DND-41 (cell line): ENCODE data around the gene TENT5C.
A peak's percentile ranks its signal among the peaks of the same experiment; 100 is the strongest.

Experiments used
- ATAC-seq: fragments of 200-7000 bp; cut with Tn5 transposase; 3 replicates; pipeline ENCODE4 v1.9.1; 2021; ENCODE audit warnings: low read depth; ENCODE audit not compliant: insufficient read depth
- DNase-seq: peaks from one replicate; pipeline ENCODE4 v3.0.0-alpha.2; 2020
- H2AFZ ChIP-seq: 2 replicates; pipeline ENCODE4 v1.6.0; 2012; ENCODE audit warnings: low read depth, low read length
- H3K27ac ChIP-seq: 2 replicates; pipeline ENCODE4 v1.5.1; 2012; ENCODE audit warnings: low read length, inconsistent platforms
- H3K27me3 ChIP-seq: fragments of 200-600 bp; sonication (generic); 2 replicates; pipeline ENCODE4 v1.6.0; 2012; ENCODE audit warnings: low read length, mild to moderate bottlenecking, inconsistent platforms; ENCODE audit not compliant: insufficient read depth, poor library complexity
- H3K36me3 ChIP-seq: 2 replicates; pipeline ENCODE4 v1.5.1; 2012; ENCODE audit warnings: low read length, inconsistent platforms; ENCODE audit not compliant: insufficient read depth
- H3K4me1 ChIP-seq: 2 replicates; pipeline ENCODE4 v1.5.1; 2012; ENCODE audit warnings: mild to moderate bottlenecking, low read length; ENCODE audit not compliant: insufficient read depth
- H3K4me2 ChIP-seq: 2 replicates; pipeline ENCODE4 v1.6.0; 2012; ENCODE audit warnings: mild to moderate bottlenecking, moderate library complexity, low read length, inconsistent platforms; ENCODE audit not compliant: insufficient read depth
- H3K4me3 ChIP-seq, 2 experiments: fragments of 200-600 bp in 1 of 2; shearing (Covaris generic) in 1 of 2; 2 replicates each; pipeline ENCODE4 v1.5.1; 2012 to 2016; ENCODE audit warnings: inconsistent platforms in 2 of 2, low read length in 2 of 2, mild to moderate bottlenecking in 2 of 2, low read depth in 1 of 2, moderate library complexity in 1 of 2
- H3K79me2 ChIP-seq: 2 replicates; pipeline ENCODE4 v1.6.0; 2012; ENCODE audit warnings: low read length, inconsistent platforms; ENCODE audit not compliant: insufficient read depth
- H3K9ac ChIP-seq: 2 replicates; pipeline ENCODE4 v1.6.0; 2012; ENCODE audit warnings: low read depth, mild to moderate bottlenecking, inconsistent platforms, low read length, moderate library complexity
- H3K9me3 ChIP-seq: 2 replicates; pipeline ENCODE4 v1.5.1; 2012; ENCODE audit warnings: low read length, moderate library complexity, mild to moderate bottlenecking, inconsistent platforms; ENCODE audit not compliant: insufficient read depth, severe bottlenecking
- H4K20me1 ChIP-seq: 2 replicates; pipeline ENCODE4 v1.6.0; 2012; ENCODE audit warnings: low read length; ENCODE audit not compliant: insufficient read depth
- EZH2 ChIP-seq: IDR thresholded peaks from 3 replicates; pipeline ENCODE4 v1.6.1; 2012; ENCODE audit warnings: borderline replicate concordance, low read depth, mild to moderate bottlenecking, moderate library complexity, low read length, inconsistent platforms; ENCODE audit not compliant: severe bottlenecking
- TF ChIP-seq, protein P1 (sequence below): IDR thresholded peaks from 2 replicates; pipeline ENCODE4 v1.5.1; 2012; ENCODE audit warnings: borderline replicate concordance, low read length, moderate library complexity, mild to moderate bottlenecking; ENCODE audit not compliant: poor library complexity, severe bottlenecking; ENCODE audit errors: extremely low read depth

The TENT5C gene

GRCh38 chr1:117620440-117620839, 14.6 kb downstream of the TENT5C start:
- ATAC-seq (no peak), DNase-seq (no peak)
- H4K20me1 ChIP-seq = peaks cover 76% of the 10 kb centered on the region
- no peak for TF ChIP-seq EZH2
- TF ChIP-seq, protein P1, sequence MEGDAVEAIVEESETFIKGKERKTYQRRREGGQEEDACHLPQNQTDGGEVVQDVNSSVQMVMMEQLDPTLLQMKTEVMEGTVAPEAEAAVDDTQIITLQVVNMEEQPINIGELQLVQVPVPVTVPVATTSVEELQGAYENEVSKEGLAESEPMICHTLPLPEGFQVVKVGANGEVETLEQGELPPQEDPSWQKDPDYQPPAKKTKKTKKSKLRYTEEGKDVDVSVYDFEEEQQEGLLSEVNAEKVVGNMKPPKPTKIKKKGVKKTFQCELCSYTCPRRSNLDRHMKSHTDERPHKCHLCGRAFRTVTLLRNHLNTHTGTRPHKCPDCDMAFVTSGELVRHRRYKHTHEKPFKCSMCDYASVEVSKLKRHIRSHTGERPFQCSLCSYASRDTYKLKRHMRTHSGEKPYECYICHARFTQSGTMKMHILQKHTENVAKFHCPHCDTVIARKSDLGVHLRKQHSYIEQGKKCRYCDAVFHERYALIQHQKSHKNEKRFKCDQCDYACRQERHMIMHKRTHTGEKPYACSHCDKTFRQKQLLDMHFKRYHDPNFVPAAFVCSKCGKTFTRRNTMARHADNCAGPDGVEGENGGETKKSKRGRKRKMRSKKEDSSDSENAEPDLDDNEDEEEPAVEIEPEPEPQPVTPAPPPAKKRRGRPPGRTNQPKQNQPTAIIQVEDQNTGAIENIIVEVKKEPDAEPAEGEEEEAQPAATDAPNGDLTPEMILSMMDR = no peak
- no peaks in the 10 kb centered on the region for H3K9me3 ChIP-seq
- H2AFZ ChIP-seq = no peak overlapping the region
- H3K79me2 ChIP-seq = peaks cover 98% of the 10 kb centered on the region
- peaks cover 49% of the 10 kb centered on the region for H3K4me1 ChIP-seq
- H3K27ac ChIP-seq = no peak overlapping the region
- peaks cover 68% of the 10 kb centered on the region for H3K36me3 ChIP-seq
- no peak overlapping the region for H3K9ac ChIP-seq
- H3K27me3 ChIP-seq = no peaks in the 10 kb centered on the region
- H3K4me2 ChIP-seq = no peak overlapping the region
- no peak overlapping the region for H3K4me3 ChIP-seq

- Histone ChIP-seq H3K9me3 (no peaks in the 10 kb centered on the region), H3K9ac (no peak overlapping the region), H3K79me2 (peaks cover 100% of the 10 kb centered on the region), H3K27ac (peak overlapping the region; percentile 30; the same call in 1 of the 2 replicates), H3K36me3 (peaks cover 71% of the 10 kb centered on the region), H3K27me3 (no peaks in the 10 kb centered on the region), H3K4me2 (no peak overlapping the region), H4K20me1 (peaks cover 80% of the 10 kb centered on the region), H2AFZ (no peak overlapping the region), H3K4me1 (peaks cover 40% of the 10 kb centered on the region), H3K4me3 (no peak overlapping the region)
- no peak for ATAC-seq
- no peak for DNase-seq
- no peak for TF ChIP-seq EZH2
- TF ChIP-seq, protein P1 = no peak
Measured at GRCh38 chr1:117621316-117621715, 15.5 kb downstream of the TENT5C start.

DNA sequence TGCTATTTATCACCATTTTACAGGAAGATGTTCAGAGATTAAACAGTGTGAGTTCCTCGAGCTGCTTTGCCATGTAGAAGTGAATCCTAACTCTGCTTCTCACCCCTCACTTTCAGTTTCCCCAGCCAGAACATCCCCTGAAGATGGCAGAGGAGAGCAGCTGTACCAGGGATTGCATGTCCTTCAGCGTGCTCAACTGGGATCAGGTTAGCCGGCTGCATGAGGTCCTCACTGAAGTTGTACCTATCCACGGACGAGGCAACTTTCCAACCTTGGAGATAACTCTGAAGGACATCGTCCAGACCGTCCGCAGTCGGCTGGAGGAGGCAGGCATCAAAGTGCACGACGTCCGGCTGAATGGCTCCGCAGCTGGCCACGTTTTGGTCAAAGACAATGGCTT, 16.9 kb downstream of the TENT5C start:
- Histone ChIP-seq H3K27me3 (no peaks in the 10 kb centered on the region), H3K9me3 (no peaks in the 10 kb centered on the region), H3K9ac (no peak overlapping the region), H4K20me1 (peaks cover 91% of the 10 kb centered on the region), H2AFZ (no peak overlapping the region), H3K36me3 (peaks cover 78% of the 10 kb centered on the region), H3K79me2 (peaks cover 100% of the 10 kb centered on the region), H3K4me2 (no peak overlapping the region), H3K4me3 (no peak overlapping the region), H3K27ac (peak overlapping the region; percentile 20; the same call in 1 of the 2 replicates), H3K4me1 (peaks cover 34% of the 10 kb centered on the region)
- TF ChIP-seq EZH2 = no peak
- TF ChIP-seq, protein P1 = peak; percentile 28
- DNase-seq (no peak), ATAC-seq (no peak)

DNA sequence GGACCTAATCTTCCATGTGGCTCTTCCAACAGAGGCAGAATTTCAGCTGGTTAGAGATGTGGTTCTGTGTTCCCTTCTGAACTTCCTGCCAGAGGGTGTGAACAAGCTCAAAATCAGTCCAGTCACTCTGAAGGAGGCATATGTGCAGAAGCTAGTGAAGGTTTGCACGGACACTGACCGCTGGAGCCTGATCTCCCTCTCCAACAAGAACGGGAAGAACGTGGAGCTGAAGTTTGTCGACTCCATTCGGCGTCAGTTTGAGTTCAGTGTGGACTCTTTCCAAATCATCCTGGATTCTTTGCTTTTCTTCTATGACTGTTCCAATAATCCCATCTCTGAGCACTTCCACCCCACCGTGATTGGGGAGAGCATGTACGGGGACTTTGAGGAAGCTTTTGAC, 17.3 kb downstream of the TENT5C start:
- ATAC-seq = no peak
- TF ChIP-seq EZH2 = no peak
- TF ChIP-seq, protein P1 = no peak
- Histone ChIP-seq H3K4me2 (no peak overlapping the region), H4K20me1 (peaks cover 95% of the 10 kb centered on the region), H2AFZ (no peak overlapping the region), H3K9ac (no peak overlapping the region), H3K9me3 (no peaks in the 10 kb centered on the region), H3K4me3 (no peak overlapping the region), H3K79me2 (peaks cover 96% of the 10 kb centered on the region), H3K27ac (no peak overlapping the region; the same call in 1 of the 2 replicates), H3K36me3 (peaks cover 79% of the 10 kb centered on the region), H3K27me3 (no peaks in the 10 kb centered on the region), H3K4me1 (peaks cover 30% of the 10 kb centered on the region)
- no peak for DNase-seq
